Measurements from ENCODE around the gene MAFB. TPM values are rescaled to one million over a fixed set of nuclear protein-coding genes. Genes with fewer than 3 reads are reported as not detected.

Gene MAFB
- total RNA-seq, 1 experiment from 2014 or later = 0.22 TPM

DNA sequence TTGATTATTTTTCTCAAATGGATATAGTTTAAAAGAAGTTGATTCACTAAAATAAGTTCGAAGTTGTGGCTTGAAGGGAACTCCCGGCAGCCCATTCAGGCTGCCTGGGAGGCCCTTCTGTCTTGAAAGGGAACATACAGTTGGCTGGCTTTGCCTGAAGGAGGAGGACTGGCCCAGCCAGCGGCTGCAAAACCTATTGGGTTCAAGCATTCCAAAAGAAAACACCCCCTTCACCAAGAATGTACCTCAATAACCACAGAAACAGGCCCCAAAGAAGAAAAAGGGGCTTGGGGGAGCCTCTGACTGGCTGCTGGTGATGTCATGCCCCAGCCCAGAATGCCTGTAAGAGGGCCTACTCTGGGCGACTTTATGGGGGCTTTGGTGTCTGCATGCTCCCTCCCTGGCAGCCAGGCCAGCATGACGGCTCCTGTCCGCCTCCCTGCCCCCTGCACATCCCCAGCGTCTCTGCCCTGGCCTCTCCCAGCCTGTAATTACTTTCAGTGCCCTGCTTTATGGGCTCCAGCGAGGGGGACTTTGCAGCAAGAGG is 36.5 kb downstream of the MAFB start:
- ChIA-PET RAD21 (ENCODE audit: low non-redundant PET in 1 of 2, low total read pairs in 2 of 2, uncharacterized antibody in 2 of 2, unreplicated experiment in 2 of 2) (no interaction called here), CTCF (no interaction called here), POLR2A (no interaction called here)
- Histone ChIP-seq H2AFZ (ENCODE audit: low read depth, low read length, poor library complexity, severe bottlenecking) (no peak overlapping the region), H3K36me3 (ENCODE audit: control insufficient read depth in 1 of 2, insufficient read depth in 2 of 2, low read length in 2 of 2) (no peaks in the 10 kb centered on the region), H3K79me2 (ENCODE audit: insufficient read depth, low read length) (no peaks in the 10 kb centered on the region), H3K27me3 (ENCODE audit: insufficient read depth, low read length) (no peaks in the 10 kb centered on the region), H3K9me3 (ENCODE audit: control insufficient read depth in 1 of 2, insufficient read depth in 1 of 2, low read depth in 1 of 2, low read length in 2 of 2) (no peaks in the 10 kb centered on the region), H3K4me1 (ENCODE audit: control insufficient read depth in 1 of 2, insufficient read depth in 2 of 2, low read length in 2 of 2) (no peaks in the 10 kb centered on the region), H4K20me1 (ENCODE audit: insufficient read depth) (no peaks in the 10 kb centered on the region), H3K9ac (ENCODE audit: low read length) (no peak overlapping the region), H3K9me2 (ENCODE audit: insufficient read depth) (no peaks in the 10 kb centered on the region), H3K4me3 (replicated peaks in 1 of 2; ENCODE audit: low read depth in 1 of 2, low read length in 2 of 2) (no peak overlapping the region), H3K4me2 (ENCODE audit: low read length) (no peak overlapping the region), H3K27ac (ENCODE audit: low read depth, low read length) (no peak overlapping the region)
- intact Hi-C loops (cut with micrococcal nuclease) = no loop called here
- BruUV-seq (replicated peaks) = no TSS peak
- no peak for ATAC-seq
- no peak for TF ChIP-seq EZH2 (IDR thresholded peaks at IDR 0.05)
- no peak for TF ChIP-seq POLR2AphosphoS5 (IDR thresholded peaks at IDR 0.05; ENCODE audit: low read depth, low read length)
- no peak for TF ChIP-seq POLR2A (IDR thresholded peaks at IDR 0.05; ENCODE audit: borderline replicate concordance, extremely low read depth, insufficient read depth, insufficient read length)
- TF ChIP-seq, protein P1, sequence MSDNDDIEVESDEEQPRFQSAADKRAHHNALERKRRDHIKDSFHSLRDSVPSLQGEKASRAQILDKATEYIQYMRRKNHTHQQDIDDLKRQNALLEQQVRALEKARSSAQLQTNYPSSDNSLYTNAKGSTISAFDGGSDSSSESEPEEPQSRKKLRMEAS (IDR thresholded peaks at IDR 0.05) = no peak
- no peak for TF ChIP-seq JUND (IDR thresholded peaks at IDR 0.05)
- TF ChIP-seq EZH2phosphoT487 (IDR thresholded peaks at IDR 0.05; ENCODE audit: borderline replicate concordance) = no peak
- no peak for TF ChIP-seq ZFX (IDR thresholded peaks at IDR 0.05)
- TF ChIP-seq, protein P2, sequence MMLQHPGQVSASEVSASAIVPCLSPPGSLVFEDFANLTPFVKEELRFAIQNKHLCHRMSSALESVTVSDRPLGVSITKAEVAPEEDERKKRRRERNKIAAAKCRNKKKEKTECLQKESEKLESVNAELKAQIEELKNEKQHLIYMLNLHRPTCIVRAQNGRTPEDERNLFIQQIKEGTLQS (IDR thresholded peaks at IDR 0.05) = no peak
- TF ChIP-seq SRF (IDR thresholded peaks at IDR 0.05; ENCODE audit: low read depth) = no peak
- TF ChIP-seq REST (IDR thresholded peaks at IDR 0.05; ENCODE audit: low read depth) = no peak
- TF ChIP-seq FOSL1 (IDR thresholded peaks at IDR 0.05; ENCODE audit: low read depth) = no peak
- no peak for TF ChIP-seq SP1 (IDR thresholded peaks at IDR 0.05; ENCODE audit: low read depth)
- TF ChIP-seq ZBTB33 (IDR thresholded peaks at IDR 0.05; ENCODE audit: extremely low read depth, insufficient replicate concordance, low read length) = no peak
- TF ChIP-seq ELF1 (IDR thresholded peaks at IDR 0.05; ENCODE audit: borderline replicate concordance, low read depth) = no peak
- no peak for TF ChIP-seq CEBPB (IDR thresholded peaks at IDR 0.05; ENCODE audit: low read depth)
- no peak for TF ChIP-seq RAD21 (IDR thresholded peaks at IDR 0.05; ENCODE audit: low read depth)
- no peak for TF ChIP-seq EGR1 (IDR thresholded peaks at IDR 0.05; ENCODE audit: low read depth)
- DNase-seq (ENCODE audit: low read depth, low spot score) = no peak
